ENCODE results near the gene SIGLEC15. TPM values are rescaled to one million over a fixed set of nuclear protein-coding genes. Genes with fewer than 3 reads are reported as not detected.
A peak's percentile ranks its signal among the peaks of the same experiment; 100 is the strongest.

Gene SIGLEC15
- 0.04 and 0.06 TPM in 2 replicates for polyA plus RNA-seq (2011; rRNA removed)
- polyA minus RNA-seq (2011; rRNA and poly(A)+ RNA removed), result 0.05 TPM in 1 of 2 replicates, not detected in the other

GRCh38 chr18:45825258-45826044 is at the start of gene SIGLEC15:
SIGLEC15 (plus strand) TSS chr18:45825675; CDS start chr18:45825729, 54 bp downstream.
- Histone ChIP-seq H3K4me3 (ENCODE audit: low read depth, low read length) (no peak within 1 kb of the TSS), H3K36me3 (ENCODE audit: control insufficient read depth, insufficient read depth, low read length) (no peaks in the 10 kb centered on the region), H3K27me3 (ENCODE audit: control insufficient read depth, insufficient read depth, low read length) (no peaks in the 10 kb centered on the region)
- no peak for DNase-seq (ENCODE audit: low read depth)
- no peak for TF ChIP-seq CTCF (IDR thresholded peaks at IDR 0.05; ENCODE audit: insufficient read depth, low read depth, low read length)
- ChIA-PET POLR2A (no interaction called here), CTCF (interaction anchor here (1.4 kb wide), 1 partner anchor 18 kb away, joined by 5 read pairs; no protein-coding TSS in a partner anchor)

- DNase-seq (ENCODE audit: low read depth), result no peak
- ChIA-PET POLR2A (no interaction called here), CTCF (interaction anchor here (0.7 kb wide), 1 partner anchor 10 kb away, joined by 5 read pairs; no protein-coding TSS in a partner anchor)
- TF ChIP-seq CTCF (IDR thresholded peaks at IDR 0.05; ENCODE audit: insufficient read depth, low read depth, low read length), result no peak
- Histone ChIP-seq H3K4me3 (ENCODE audit: low read depth, low read length) (peak overlapping the region; percentile 56), H3K27me3 (ENCODE audit: control insufficient read depth, insufficient read depth, low read length) (no peaks in the 10 kb centered on the region), H3K36me3 (ENCODE audit: control insufficient read depth, insufficient read depth, low read length) (no peaks in the 10 kb centered on the region)
These were observed 49.7 kb upstream of the SIGLEC15 start for GRCh38 chr18:45775743-45776142.

GRCh38 chr18:45777393-45777792 is 48.1 kb upstream of the SIGLEC15 start:
- peak; percentile 91 for DNase-seq (ENCODE audit: low read depth)
- no peaks in the 10 kb centered on the region for H3K36me3 ChIP-seq (ENCODE audit: control insufficient read depth, insufficient read depth, low read length)
- ChIA-PET POLR2A (no interaction called here), CTCF (interaction anchor here (0.6 to 1.8 kb wide), 4 partner anchors 10 to 103 kb away, joined by 3 to 5 read pairs (median 3); no protein-coding TSS in a partner anchor)
- no peak overlapping the region for H3K4me3 ChIP-seq (ENCODE audit: low read depth, low read length)
- no peak for TF ChIP-seq CTCF (IDR thresholded peaks at IDR 0.05; ENCODE audit: insufficient read depth, low read depth, low read length)
- no peaks in the 10 kb centered on the region for H3K27me3 ChIP-seq (ENCODE audit: control insufficient read depth, insufficient read depth, low read length)

GRCh38 chr18:45780568-45780967 is 44.9 kb upstream of the SIGLEC15 start:
- no peak for TF ChIP-seq CTCF (IDR thresholded peaks at IDR 0.05; ENCODE audit: insufficient read depth, low read depth, low read length)
- Histone ChIP-seq H3K4me3 (ENCODE audit: low read depth, low read length) (no peak overlapping the region), H3K27me3 (ENCODE audit: control insufficient read depth, insufficient read depth, low read length) (no peaks in the 10 kb centered on the region), H3K36me3 (ENCODE audit: control insufficient read depth, insufficient read depth, low read length) (no peaks in the 10 kb centered on the region)
- no peak for DNase-seq (ENCODE audit: low read depth)
- CTCF ChIA-PET, result interaction anchor here (1.0 to 1.4 kb wide), 3 partner anchors 15 to 58 kb away, joined by 3 to 5 read pairs (median 4); no protein-coding TSS in a partner anchor
- POLR2A ChIA-PET, result no interaction called here

- TF ChIP-seq CTCF (IDR thresholded peaks at IDR 0.05; ENCODE audit: insufficient read depth, low read depth, low read length), result no peak
- ChIA-PET CTCF (interaction anchor here (2.6 kb wide), 1 partner anchor 60 kb away, joined by 6 read pairs; no protein-coding TSS in a partner anchor), POLR2A (no interaction called here)
- no peaks in the 10 kb centered on the region for H3K36me3 ChIP-seq (ENCODE audit: control insufficient read depth, insufficient read depth, low read length)
- no peak for DNase-seq (ENCODE audit: low read depth)
- H3K27me3 ChIP-seq (ENCODE audit: control insufficient read depth, insufficient read depth, low read length), result no peaks in the 10 kb centered on the region
- H3K4me3 ChIP-seq (ENCODE audit: low read depth, low read length), result no peak overlapping the region
These were observed 42.8 kb upstream of the SIGLEC15 start for GRCh38 chr18:45782662-45783061.
